ENCODE measurements around the gene STRA6.

STRA6 gene

DNA sequence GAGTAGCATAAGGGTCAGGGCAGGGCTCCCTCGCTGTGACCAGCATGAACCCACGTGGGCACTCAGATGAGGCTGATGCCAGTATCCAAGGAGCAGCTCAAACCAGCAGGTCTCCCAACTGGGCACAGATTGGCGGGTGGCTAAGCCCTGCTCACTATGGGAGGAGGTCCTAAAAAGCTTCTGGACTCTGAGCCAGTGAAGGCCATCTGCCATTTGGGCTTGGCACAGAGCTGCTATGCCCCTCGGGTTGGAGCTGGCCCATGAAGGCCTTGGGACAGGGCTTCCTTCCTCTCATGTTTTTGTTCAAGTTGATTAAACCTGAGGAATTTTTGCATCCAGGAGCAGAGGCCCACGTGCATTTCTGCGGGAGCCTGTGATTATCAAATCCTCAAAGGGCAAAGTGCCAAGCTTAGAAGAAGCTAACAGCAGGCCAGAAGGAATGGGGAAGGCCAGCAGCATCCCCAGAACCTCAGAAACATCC is 4.3 kb upstream of the STRA6 start:
- no peak for DNase-seq (ENCODE audit: low spot score)

DNA sequence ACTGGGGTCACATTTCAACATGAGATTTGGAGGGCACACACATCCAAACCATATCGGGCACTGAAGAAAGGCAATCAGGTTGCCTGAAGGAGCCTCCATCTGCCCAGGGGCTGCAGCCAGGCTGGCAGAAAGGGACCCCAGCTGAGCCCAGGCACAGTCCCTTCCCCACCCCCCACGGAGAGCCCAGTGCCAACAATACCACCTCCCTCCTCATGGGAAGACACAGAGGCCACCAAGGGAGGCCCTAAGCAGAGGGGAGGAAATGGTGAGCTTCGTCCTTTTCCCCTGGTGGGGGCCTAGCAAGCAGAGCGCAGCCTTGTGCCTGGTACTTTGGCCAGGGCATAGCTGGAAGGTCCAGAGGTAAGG is 3.0 kb upstream of the STRA6 start:
- DNase-seq (ENCODE audit: low spot score) = no peak

DNA sequence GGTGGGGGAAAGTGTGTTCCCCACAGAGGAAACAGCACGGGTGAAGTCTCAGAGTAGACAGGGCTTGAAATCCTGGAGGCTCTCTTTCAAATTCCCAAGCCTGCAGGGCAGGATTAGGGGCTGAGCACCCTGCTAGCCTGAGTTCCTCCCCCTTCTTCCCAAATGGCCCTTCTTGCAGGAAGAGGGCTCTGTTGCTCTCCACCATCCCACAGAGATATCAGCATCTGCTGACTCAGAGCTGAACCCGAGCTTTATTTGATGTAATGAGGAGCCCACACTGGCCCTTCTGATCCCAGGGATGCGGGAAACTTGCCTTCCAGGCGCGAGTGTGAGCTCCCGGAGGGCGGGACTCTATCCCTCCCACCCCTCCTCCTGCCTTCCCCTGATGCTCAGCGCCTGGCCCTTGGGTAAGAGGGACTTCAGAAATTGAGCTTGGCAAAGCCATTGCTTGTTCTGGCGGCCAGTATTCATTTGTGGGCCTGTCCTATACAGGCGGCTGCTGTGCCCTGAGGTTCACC is 1.4 kb upstream of the STRA6 start:
- no peak for DNase-seq (ENCODE audit: low spot score)

DNA sequence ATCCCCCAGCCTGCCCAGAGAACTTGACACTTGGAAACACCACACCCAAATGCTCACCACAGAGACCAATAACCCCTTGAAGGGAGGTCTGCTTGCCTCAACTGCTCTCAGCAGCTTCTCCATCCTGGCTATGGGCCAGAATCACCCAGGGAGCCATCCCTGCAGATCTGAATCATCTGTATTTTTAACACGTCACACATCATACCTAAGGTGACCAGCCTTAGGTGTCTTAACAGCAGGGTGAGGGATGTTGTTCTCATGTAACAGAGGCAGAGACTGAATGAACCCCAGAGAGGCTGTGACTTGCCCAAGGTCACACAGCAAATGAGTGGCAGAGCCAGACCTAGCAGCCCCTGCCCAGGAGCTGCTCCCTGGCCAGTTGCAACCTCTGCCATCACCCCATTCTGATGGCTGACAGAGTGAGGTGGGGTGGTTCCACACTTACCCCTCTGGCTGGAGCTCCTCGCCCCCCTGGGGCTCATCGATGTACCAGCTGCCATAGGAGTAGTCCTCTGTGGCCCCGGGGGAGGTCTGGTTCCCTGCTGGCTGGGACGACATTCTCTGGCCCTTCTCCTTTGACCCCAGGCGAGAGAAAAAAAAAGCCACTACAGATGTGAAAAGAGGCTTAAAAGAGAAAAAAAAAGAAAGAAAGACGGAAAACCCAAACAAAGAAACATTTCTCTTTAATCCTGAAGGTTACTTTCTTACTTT is 722 bp downstream of the STRA6 start:
- no peak for DNase-seq (ENCODE audit: low spot score)

DNA sequence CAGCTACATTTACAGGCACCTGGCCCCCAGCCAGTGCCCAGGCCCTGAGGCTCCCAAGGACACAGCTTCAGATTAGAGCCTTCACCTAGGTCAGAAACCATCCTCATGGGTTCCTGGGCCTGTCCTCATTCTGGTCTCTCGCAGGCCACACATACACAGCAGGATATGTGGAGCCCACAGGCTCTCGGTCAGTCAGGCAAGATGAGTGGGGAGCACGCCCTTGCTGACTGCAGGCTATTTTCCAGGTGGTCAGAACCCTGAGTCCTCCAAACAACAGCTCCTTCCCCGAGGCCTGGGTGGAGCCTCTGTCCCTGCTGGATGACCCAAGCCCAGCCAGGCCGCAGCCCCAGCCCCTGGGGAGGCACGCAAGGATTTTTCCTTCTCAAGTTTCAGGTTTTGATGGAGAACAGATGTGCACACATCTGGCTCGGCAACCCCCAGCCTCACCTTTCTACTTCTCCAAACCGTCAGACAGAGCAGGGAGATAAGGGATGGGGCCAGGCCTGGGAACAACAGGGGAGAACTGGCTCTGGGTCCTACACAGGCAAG is 1.6 kb downstream of the STRA6 start:
- DNase-seq (ENCODE audit: low spot score) = no peak

DNA sequence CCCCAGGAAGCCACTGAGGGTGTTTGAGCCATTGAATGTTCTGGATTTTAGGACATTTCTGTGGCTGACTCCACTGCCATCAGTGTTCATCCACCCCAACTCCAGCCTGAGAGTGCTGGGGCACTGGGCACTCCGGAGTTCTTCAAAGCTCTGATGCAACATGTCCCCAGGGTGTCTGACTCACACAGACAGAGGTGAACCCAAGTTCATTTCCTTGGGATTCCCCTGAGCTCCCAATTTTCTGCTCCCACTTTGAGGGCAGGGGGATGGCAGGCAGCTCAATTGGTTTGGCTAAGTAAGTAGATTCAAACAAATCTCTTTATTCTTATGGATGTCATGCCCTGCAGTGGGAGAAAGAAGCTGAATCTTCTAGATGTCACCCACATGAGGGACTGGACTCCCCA is 2.2 kb downstream of the STRA6 start:
- no peak for DNase-seq (ENCODE audit: low spot score)

DNA sequence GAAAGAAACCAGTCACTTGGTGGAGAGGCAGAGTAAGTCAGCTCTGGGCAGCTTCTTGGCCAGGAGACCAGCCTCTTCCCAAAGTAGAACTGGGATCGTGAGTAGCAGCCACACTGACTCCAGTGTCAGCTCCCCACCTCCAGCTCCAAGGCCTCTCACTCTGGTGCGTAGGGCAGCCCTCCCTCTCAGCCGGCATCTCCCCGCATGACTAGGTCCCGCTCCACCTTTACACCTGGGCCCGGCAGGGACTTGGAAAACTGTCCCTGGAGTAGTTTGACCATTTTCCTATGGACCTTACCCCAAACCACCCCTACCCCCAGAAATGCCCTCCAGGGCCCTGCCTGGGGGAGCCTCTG is 3.3 kb downstream of the STRA6 start:
- DNase-seq (ENCODE audit: low spot score) = no peak

DNA sequence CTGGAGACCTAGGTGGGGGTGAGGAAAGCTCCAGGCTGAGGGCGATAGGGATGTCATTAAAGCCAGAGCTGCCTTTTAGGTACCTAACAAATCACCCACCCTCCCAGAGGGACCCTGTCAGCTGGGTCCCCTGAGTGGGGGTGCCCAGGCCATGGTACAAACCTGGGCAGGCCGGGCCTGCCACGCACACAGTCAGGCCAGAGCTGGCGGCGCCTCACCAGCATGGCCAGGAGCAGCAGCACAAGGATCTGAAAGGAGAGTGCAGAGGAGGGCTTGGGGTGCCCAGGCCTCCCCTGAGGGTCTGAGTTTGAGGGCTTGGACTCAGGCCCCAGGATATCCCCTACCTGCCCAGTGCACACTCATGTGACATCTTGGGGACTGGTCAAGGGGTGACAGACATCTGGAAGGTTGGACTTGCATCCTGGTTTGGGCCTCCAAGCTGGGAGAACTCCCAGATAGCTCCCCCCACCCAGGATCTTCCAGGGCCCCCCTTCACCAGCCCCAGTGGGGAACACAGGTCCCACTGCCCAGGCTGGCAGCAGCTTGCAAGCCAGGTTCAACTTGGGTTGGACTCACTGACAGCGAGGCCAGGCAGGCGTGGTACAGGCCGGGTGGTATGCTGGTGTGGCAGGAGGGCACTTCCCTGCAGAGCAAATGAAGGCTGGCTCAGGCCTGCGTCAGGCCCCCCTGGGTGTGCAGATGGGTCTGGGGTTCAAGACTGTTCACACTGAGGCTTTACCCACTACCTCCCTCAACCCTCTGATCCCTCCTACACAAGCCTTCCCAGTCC is 5.2 kb downstream of the STRA6 start:
- no peak for DNase-seq (ENCODE audit: low spot score)

DNA sequence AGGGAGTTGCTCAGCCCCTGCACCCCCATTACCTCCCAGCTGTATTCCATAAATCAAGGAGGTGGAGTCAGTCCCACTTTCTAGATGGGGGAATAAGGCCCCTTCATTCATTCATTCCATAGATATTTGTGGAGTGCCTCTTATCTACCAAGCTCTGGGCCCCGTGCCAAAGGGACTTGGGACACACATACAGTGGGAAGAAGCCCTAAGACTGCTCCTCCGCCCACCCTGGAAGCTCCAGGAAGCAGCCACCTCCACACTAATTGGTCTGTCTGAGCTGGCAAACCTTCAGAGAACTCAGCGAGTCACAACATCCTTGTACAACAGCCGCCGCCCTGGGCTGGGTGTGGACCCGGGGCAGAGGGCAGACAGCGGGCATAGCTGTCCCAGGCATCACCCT is 6.4 kb downstream of the STRA6 start:
- no peak for DNase-seq (ENCODE audit: low spot score)

DNA sequence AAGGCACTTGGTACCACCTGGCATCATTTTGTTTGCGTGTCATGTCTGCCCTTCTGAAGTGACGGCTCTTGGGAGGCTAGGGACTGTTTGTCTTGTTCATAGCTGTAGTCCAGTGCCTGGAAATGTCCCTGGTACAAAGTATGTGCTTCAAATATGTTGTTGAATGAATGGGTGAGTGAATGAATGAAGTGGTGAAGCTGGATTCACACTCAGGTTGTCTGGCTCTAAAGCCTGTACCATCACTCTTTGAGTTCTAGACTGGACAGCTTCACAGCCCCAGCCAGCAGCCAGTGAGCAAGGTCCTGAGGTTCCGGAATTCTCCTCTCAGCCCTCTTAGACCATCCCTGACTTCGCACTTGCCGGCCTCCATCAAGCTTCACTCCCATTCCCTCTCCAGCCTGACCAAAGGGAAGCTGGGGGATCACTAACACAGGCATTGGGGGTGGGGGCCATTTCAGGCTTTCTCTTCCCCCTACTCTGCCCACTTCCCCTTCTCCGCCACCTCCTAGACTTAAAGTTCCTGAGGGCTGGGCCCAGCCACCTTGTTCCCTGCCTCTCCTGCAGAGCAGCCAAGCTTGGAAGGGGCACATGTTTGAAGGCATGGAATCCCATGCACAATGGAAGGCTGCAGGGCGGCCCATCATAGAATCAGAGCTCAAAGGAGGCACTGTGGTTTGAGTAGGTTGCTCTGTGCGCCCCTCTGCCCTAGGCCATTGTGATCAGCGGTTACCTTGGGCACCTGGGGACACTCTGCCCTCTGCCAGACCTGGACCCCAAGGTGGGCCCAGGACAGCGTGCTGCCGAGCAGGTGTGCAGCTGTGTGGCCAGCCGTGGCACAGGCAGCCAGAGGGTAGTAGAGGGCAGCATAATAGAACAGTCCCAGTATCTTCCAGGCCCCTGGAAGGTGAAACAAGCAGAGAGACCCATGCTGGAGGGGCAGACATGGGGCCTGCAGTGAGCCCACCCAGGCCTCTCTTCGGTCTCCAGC is 7.7 kb downstream of the STRA6 start:
- no peak for DNase-seq (ENCODE audit: low spot score)

DNA sequence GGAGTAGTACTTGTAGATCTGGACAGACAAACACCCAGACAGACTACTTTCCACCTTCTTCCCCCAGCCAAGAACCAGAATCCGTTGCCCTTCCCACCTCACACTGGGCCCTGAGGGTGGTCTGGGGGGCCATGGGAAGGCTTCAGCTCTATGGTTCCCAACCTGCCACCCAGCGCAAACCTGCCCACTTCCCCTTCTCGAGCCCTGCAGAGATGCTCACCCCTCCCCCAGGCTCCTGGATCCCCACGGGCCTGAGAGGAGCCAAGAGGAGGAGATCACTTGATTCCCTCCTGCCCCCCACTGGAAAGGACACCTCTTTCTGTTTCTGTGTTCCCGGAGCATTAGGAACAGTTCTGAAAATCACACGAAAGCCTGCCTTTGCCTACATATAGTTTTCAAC is 8.7 kb downstream of the STRA6 start:
- no peak for DNase-seq (ENCODE audit: low spot score)

DNA sequence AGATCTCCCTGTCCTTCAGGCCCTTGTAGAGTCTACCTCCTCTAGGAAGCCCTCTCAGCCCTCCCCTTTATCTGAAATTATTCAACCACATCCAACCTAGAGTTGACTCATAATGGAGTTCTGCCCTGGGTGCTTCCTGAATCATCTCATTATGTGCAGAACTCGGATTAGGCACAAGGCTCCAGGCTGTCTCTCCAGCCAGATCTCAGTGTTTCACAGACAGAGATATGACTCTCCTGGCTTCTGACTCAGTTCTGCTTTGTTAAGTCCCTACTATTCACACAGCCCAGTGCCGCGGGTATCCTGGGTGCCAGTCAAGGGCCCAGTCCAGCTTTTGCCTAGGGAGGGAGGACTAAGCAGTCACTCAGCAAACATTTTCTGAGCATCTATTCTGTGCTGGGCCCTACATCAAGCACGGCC is 9.3 kb downstream of the STRA6 start:
- DNase-seq (ENCODE audit: low spot score) = no peak

DNA sequence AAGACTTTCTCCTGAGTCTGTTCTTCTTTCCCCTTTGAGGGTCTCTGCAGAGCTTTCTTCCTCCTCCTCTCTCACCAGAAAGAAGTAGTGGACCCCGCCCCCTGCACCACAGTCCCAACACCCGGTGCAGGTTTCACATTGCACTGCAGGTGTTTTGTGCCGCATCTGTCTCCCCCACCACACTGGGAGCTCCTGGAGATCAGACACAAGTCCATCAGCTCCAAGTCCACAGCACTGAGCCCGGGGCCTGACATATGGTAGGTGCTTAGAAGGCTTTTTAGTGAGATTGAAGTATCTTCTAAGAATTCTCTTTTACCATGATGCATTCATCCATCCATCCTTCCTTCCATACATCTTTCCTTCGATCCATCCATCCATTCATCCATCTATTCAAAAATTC is 9.8 kb downstream of the STRA6 start:
- DNase-seq (ENCODE audit: low spot score) = no peak

DNA sequence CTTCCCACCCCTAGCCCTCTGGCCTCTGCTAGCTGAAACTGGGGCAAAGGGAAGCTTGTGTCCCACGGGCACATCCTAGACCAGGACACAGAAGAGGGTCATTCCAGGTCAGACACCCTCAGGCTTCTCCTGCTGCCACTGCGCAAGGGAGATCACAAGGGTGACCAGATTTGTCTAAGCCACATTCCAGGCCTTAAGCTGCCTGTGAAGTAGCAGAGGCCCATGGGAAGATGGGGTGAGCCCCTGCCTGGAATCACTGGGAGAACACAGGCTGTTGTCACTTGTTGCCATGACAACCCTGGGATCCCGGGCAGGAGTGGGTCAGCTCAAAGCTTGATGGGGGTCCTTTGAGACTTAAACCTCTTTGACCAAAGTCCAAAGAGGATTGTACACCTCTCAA is 10.8 kb downstream of the STRA6 start:
- DNase-seq (ENCODE audit: low spot score) = no peak

DNA sequence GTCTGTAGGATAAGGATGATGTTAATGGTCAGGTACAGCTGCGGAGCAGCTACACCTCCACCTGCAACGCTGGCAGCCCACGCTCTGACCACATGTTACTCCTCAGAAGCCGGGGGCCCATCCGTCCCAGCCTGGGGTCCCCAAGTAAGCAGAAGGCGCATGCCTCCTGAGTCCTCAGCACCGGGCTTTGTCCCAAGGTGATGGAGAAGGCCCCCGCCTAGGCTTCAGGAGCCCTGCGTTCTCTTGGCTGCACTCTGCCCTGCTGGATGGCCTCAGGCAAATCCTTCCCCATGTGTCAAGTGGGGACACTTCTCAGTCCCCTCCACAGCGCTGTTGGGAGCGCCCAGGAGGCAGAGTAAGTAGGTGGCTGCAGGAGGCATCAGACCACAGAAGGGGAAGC is 14.4 kb downstream of the STRA6 start:
- no peak for DNase-seq (ENCODE audit: low spot score)

DNA sequence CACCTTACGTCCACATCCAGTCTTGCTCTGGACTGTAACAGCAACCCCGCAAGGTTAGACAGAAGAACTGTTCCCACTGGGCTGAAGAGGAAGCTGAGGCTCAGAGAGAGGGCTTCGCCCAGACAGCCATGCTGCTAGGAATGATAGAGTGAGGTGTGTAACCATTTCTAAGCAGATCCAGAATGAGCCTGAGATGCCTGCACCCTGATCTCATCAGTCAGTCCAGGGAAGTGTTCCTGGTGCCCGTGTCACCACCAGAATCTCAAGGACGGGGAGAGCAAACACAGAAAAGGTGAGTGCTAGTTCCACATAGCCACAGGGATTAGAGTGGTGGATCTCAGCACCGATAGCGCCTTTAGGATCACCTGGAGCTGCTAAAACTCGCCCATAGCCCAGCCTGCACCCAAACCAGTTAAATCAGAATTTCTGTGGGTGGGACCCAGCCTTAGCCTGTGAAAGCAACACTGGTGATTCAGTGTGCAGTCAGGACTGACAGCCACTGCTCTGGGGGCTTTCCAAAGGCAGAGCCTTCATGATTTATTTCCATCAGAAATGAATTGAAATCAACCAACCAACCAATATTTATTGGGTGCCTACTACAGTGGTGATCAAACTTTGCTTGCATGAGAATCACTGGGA is 16.8 kb downstream of the STRA6 start:
- DNase-seq (ENCODE audit: low spot score) = no peak

DNA sequence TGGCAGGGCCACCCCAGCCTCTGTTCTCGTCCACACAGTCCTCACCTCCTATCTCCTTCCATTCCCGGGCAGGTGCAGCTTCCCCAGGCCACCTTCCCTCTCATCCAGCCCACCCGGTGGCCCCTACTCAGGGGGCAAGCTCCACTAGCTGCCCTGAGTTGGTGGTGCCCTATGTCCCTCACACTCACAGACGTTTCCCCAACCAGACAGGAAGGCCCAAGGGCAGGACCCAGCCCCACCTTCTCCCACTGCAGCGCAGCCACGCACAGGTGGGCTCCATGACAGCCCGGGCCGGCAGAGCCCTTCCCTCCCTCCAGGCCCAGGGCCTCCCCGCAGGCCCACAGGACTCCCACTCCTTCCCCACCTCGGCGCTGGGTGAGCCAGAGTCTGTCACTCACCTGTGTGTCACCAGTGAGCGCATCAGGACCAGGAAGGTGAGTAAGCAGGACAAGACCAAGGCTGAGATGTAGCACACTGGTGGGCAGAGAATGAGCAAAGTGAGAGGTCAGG is 17.9 kb downstream of the STRA6 start:
- DNase-seq (ENCODE audit: low spot score) = no peak

DNA sequence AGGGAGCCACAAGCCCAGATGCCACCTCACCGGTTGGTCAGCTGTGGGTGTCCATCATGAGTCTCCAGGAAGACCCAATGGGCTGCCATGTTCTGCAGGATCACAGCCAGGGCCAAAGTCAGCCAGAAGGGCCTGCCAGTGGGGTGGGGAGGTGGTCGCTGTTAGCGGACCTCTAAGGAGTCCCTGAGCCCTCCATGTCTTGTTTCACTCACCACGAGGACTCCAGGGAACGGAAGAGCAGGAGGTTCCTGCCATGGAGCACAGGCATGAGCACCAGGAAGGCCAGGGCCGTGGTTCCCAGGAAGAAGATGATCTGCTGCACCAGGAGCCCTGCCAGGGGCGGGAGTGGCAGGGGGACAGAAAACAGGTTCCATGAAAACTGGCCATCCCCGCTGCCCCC is 20.5 kb downstream of the STRA6 start:
- no peak for DNase-seq (ENCODE audit: low spot score)

DNA sequence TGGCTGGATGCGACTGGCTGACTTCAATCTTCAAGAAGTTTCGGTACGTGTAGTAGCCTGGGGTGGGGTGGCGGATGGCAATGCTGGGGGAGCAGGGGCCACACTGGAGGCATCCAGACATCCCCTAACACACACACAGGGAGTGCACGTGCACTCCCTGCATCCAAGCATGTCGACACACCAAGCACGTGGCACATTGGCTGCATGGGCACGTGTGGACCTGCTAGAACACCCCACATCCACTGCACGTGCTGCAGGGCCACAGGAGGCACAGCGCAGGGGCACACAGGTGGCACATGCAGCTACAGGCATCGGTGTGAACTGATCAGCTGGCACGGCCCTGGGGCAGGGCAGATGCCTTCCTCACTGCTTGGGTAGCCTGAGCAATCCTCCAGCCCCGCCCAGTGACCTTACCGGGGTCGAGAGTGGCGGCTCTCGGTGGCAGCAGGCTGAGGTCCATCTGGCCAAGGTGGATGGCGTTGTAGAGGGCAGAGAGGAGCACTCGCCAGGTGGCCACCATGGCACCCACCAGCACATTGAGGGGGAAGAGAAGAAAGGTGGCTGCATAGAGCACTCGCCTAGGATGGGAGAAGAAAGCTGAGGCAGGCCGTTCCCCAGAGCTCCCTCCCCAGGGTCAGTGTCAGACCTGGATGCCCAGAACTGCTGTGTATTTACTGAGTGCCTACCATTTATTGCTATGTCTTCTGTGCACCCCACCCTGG is 21.5 kb downstream of the STRA6 start:
- no peak for DNase-seq (ENCODE audit: low spot score)

DNA sequence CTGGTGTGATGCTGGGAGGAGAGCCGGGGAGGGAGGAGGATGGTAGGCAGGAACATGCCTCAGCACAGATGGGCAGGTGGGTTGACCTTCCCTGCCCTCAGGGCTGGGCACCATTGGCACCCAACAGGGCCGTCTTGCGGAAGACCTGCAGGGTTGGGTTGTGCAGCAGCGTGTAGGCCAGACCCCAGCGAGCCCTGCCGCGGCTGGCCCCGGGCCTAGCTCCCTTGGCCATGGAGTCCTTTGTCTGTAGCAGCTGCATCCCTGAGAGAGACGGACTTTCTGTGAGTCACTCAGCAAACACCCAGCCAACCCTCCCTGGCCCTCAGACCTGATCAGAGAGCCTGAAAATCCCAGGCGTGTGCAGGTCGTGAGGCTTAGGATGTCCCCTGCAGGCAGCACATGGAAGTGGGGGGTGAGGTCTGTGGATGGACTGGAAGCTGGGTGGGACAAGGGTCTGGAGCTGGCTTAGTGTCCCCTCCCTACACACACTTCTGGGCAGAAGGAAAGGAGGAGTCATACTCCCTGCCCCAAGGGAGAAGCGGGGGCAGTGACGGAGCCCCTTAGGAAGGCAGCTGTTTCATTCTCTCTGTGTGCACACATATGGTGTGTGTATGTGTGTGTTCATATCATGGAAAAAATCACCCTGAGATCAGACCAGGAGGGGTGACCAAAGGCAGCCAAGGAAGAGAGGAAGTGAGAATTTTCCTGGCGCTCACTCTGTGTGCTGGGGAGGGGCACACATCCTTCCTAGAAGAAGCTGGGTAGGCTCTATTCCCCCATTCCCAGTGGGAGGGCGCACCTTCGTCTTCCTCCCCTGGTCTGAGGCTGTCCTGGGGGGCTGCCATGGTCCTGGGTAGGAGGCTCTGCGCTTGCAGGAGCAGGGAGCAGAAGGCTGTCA is 22.4 kb downstream of the STRA6 start:
- DNase-seq (ENCODE audit: low spot score) = no peak
